Activated CD4-positive, alpha-beta T cell treated with anti-CD3 and anti-CD28 coated beads, Interleukin-2, amount 50 U/mL, for 1 hour (primary cell): ENCODE results near the gene CDCA7L.
"Not testable (repeated sequence)": the region's sequence is repeated elsewhere in the genome, so short reads cannot be mapped to it uniquely, and the experiment has no call there.

ENCODE experiments used
- DNase-seq: peaks from one replicate; pipeline ENCODE4 v3.0.0-alpha.2; 2020

Gene CDCA7L

GRCh38 chr7:21943436-21943835 is 2.3 kb downstream of the CDCA7L start:
- DNase-seq: no peak

GRCh38 chr7:21942955-21943354 is 2.7 kb downstream of the CDCA7L start:
- DNase-seq: no peak

GRCh38 chr7:21941611-21942141 is 4.0 kb downstream of the CDCA7L start:
- no peak for DNase-seq

GRCh38 chr7:21939858-21940372 is 5.8 kb downstream of the CDCA7L start:
- no peak for DNase-seq

- no peak for DNase-seq
These were observed 6.4 kb downstream of the CDCA7L start for GRCh38 chr7:21939136-21939857.

GRCh38 chr7:21938463-21938862 is 7.2 kb downstream of the CDCA7L start:
- no peak for DNase-seq

- no peak for DNase-seq
These were observed 10.9 kb downstream of the CDCA7L start for GRCh38 chr7:21934808-21935207.

GRCh38 chr7:21933293-21933692 is 12.4 kb downstream of the CDCA7L start:
- DNase-seq: not testable (repeated sequence)

- no peak for DNase-seq
These were observed 18.0 kb downstream of the CDCA7L start for GRCh38 chr7:21927693-21928092.

- no peak for DNase-seq
These were observed 19.3 kb downstream of the CDCA7L start for GRCh38 chr7:21926448-21926847.

- no peak for DNase-seq
These were observed 22.0 kb downstream of the CDCA7L start for GRCh38 chr7:21923658-21924057.

GRCh38 chr7:21922605-21923004 is 23.1 kb downstream of the CDCA7L start:
- no peak for DNase-seq

- DNase-seq: no peak
These were observed 24.8 kb downstream of the CDCA7L start for GRCh38 chr7:21920936-21921335.

GRCh38 chr7:21918216-21918615 is 27.5 kb downstream of the CDCA7L start:
- no peak for DNase-seq

GRCh38 chr7:21916629-21917028 is 29.1 kb downstream of the CDCA7L start:
- DNase-seq: no peak

GRCh38 chr7:21916176-21916575 is 29.5 kb downstream of the CDCA7L start:
- DNase-seq: no peak

GRCh38 chr7:21915140-21915539 is 30.6 kb downstream of the CDCA7L start:
- DNase-seq: no peak

GRCh38 chr7:21914671-21915070 is 31.0 kb downstream of the CDCA7L start:
- DNase-seq: no peak

GRCh38 chr7:21912931-21913780 is 32.5 kb downstream of the CDCA7L start:
- no peak for DNase-seq

GRCh38 chr7:21912305-21912704 is 33.4 kb downstream of the CDCA7L start:
- DNase-seq: no peak

- DNase-seq: no peak
These were observed 34.3 kb downstream of the CDCA7L start for GRCh38 chr7:21911341-21911875.

- DNase-seq: no peak
These were observed 35.4 kb downstream of the CDCA7L start for GRCh38 chr7:21910253-21910652.

- DNase-seq: no peak
These were observed 37.0 kb downstream of the CDCA7L start for GRCh38 chr7:21908746-21909145.
